HepG2 (cell line): ENCODE data around the gene ANKRD12. TPM values are rescaled to one million over a fixed set of nuclear protein-coding genes. Genes with fewer than 3 reads are reported as not detected.

Source experiments
- ATAC-seq: fragments of 200-7000 bp; cut with Tn5 transposase; 3 replicates; pipeline ENCODE4 v1.9.1; 2020; ENCODE audit warnings: mild to moderate bottlenecking, moderate library complexity
- BruUV-seq: library from RNA; stranded (reverse); fragments of 400-500 nt; replicated peaks from 2 replicates; lab custom pipeline; 2021; lab: Mats Ljungman, UMichigan
- CTCF ChIA-PET: fragments of 300-600 bp; formaldehyde crosslinking; extraction: SDS; loops from one replicate; lab custom pipeline; 2021; ENCODE audit warnings: low total read pairs, inconsistent platforms, low intra/inter-chr PET ratio; lab: Yijun Ruan, JAX
- POLR2A ChIA-PET: fragments of 350-600 bp; sonication (Branson Sonifier 250); formaldehyde crosslinking; loops from one replicate; lab custom pipeline; 2020; ENCODE audit warnings: antibody characterized with exemption, inconsistent platforms; lab: Yijun Ruan, JAX
- DNase-seq: peaks from one replicate; pipeline ENCODE4 v3.0.0-alpha.2; 2015; ENCODE audit warnings: low spot score
- FAIRE-seq: peaks from 3 replicates; lab custom pipeline; 2011; peaks lifted over from hg19 to GRCh38; lab: Jason Lieb, UNC
- H2AFZ ChIP-seq: one replicate; pipeline ENCODE4 v1.6.1; 2011; ENCODE audit warnings: low read length, inconsistent platforms
- H3K27ac ChIP-seq: fragments of 300-600 bp; 3 replicates; pipeline ENCODE4 v1.8.0; 2011; ENCODE audit warnings: mixed run types, mild to moderate bottlenecking, mixed read lengths, low read length, inconsistent platforms; ENCODE audit not compliant: insufficient read depth; ENCODE audit errors: extremely low read length
- H3K27me3 ChIP-seq, 2 experiments: fragments of 200-600 bp in 1 of 2; 2 replicates in 1 of 2; 3 replicates in 1 of 2; pipeline versions ENCODE4 v1.6.0 to v1.8.0; 2011; ENCODE audit warnings: low read length in 2 of 2, mild to moderate bottlenecking in 2 of 2, moderate library complexity in 2 of 2, inconsistent platforms in 1 of 2; ENCODE audit not compliant: insufficient read depth in 2 of 2, control insufficient read depth in 1 of 2
- H3K36me3 ChIP-seq, 2 experiments: fragments of 200-600 bp in 1 of 2; replicated peaks in 1 of 2; 2 replicates in 1 of 2; 3 replicates in 1 of 2; pipeline versions ENCODE4 v1.5.1 to v1.8.0; 2011; ENCODE audit warnings: low read length in 2 of 2, inconsistent platforms in 1 of 2; ENCODE audit not compliant: insufficient read depth in 2 of 2, control insufficient read depth in 1 of 2
- H3K4me1 ChIP-seq: 2 replicates; pipeline ENCODE4 v1.5.1; 2012; ENCODE audit warnings: low read length, inconsistent platforms; ENCODE audit not compliant: insufficient read depth
- H3K4me2 ChIP-seq: 2 replicates; pipeline ENCODE4 v1.6.0; 2011; ENCODE audit warnings: low read depth, low read length, inconsistent platforms
- H3K4me3 ChIP-seq, 3 experiments: fragments of 200-600 bp in 1 of 3; sonication (generic), shearing (Covaris generic) in 1 of 3; replicated peaks in 1 of 3; 2 replicates each; pipeline ENCODE4 v1.5.1; 2011 to 2016; ENCODE audit warnings: low read length in 3 of 3, inconsistent platforms in 2 of 3, low read depth in 2 of 3, mild to moderate bottlenecking in 2 of 3, control low read depth in 1 of 3, mixed read lengths in 1 of 3; ENCODE audit not compliant: insufficient read depth in 1 of 3
- H3K79me2 ChIP-seq: one replicate; pipeline ENCODE4 v1.6.1; 2011; ENCODE audit warnings: low read length, inconsistent platforms; ENCODE audit not compliant: insufficient read depth
- H3K9ac ChIP-seq: 2 replicates; pipeline ENCODE4 v1.6.0; 2011; ENCODE audit warnings: mild to moderate bottlenecking, low read depth, low read length, inconsistent platforms; ENCODE audit not compliant: insufficient read depth
- H3K9me3 ChIP-seq: 2 replicates; pipeline ENCODE4 v1.5.1; 2012; ENCODE audit warnings: mild to moderate bottlenecking, low read length
- H4K20me1 ChIP-seq: 2 replicates; pipeline ENCODE4 v1.6.0; 2011; ENCODE audit warnings: inconsistent platforms, mild to moderate bottlenecking, low read length, moderate library complexity; ENCODE audit not compliant: insufficient read depth
- GPBP1L1 ChIP-seq: sonication (generic); formaldehyde crosslinking; IDR thresholded peaks from 2 replicates; pipeline ENCODE4 v1.5.0; 2020; ENCODE audit warnings: mild to moderate bottlenecking, missing genetic modification reagents
- HHEX ChIP-seq: IDR thresholded peaks from 2 replicates; pipeline ENCODE4 v1.6.1; 2016; ENCODE audit warnings: control low read depth
- NCOA2 ChIP-seq: sonication (generic); formaldehyde crosslinking; IDR thresholded peaks from 2 replicates; pipeline ENCODE4 v1.8.0; 2022; ENCODE audit warnings: inconsistent platforms
- TEAD3 ChIP-seq: optimal IDR thresholded peaks from 2 replicates; pipeline ENCODE3; 2016; ENCODE audit warnings: borderline replicate concordance
- TGIF2 ChIP-seq: IDR thresholded peaks from 2 replicates; pipeline ENCODE4 v1.6.1; 2016; ENCODE audit warnings: control low read depth, missing compliant biosample characterization
- ZBTB21 ChIP-seq: sonication (generic); formaldehyde crosslinking; IDR thresholded peaks from 2 replicates; pipeline ENCODE4 v1.4.0; 2020; ENCODE audit warnings: missing genetic modification reagents
- ZNF160 ChIP-seq: sonication (generic); formaldehyde crosslinking; IDR thresholded peaks from 2 replicates; pipeline ENCODE4 v1.8.0; 2022; ENCODE audit warnings: mild to moderate bottlenecking, inconsistent platforms, missing genetic modification reagents
- ZNF512 ChIP-seq: sonication (generic); formaldehyde crosslinking; IDR thresholded peaks from 2 replicates; pipeline ENCODE4 v1.4.0; 2020; ENCODE audit warnings: mild to moderate bottlenecking, missing genetic modification reagents
- ZNF512B ChIP-seq: sonication (generic); formaldehyde crosslinking; IDR thresholded peaks from 2 replicates; pipeline ENCODE4 v1.5.1; 2020; ENCODE audit warnings: missing genetic modification reagents, mild to moderate bottlenecking, borderline replicate concordance
- ZNF597 ChIP-seq: sonication (generic); formaldehyde crosslinking; IDR thresholded peaks from 2 replicates; pipeline ENCODE4 v1.5.0; 2020; ENCODE audit warnings: missing genetic modification reagents
- ZSCAN25 ChIP-seq: sonication (generic); formaldehyde crosslinking; IDR thresholded peaks from 2 replicates; pipeline ENCODE4 v1.8.0; 2022; ENCODE audit warnings: mild to moderate bottlenecking, missing genetic modification reagents
- WGBS: methylation state at CpG from one replicate; pipeline ENCODE4 v1.1.6; 2017; ENCODE audit warnings: low lambda C conversion rate; 5-methylcytosine and 5-hydroxymethylcytosine counted together
- in situ Hi-C: cut with HindIII; loops from 2 replicates; pipeline ENCODE4 v1.10.0; 2017; ENCODE audit warnings: low pct_unique_long_range_greater_than_20kb; ENCODE audit not compliant: extremely low pct_ligation_motif_present
- intact Hi-C: fragments of 100-400 bp; cut with micrococcal nuclease; formaldehyde crosslinking; loops from one replicate; pipeline ENCODE4 v1.10.0; 2022; ENCODE audit not compliant: unreplicated experiment
- polyA plus RNA-seq, 8 experiments: library from polyadenylated mRNA; depleted of rRNA in 3 of 8; stranded (reverse) in 7 of 8; unstranded in 1 of 8; fragments of >200 nt; fragmentation: Illumina TruSeq in 4 of 8; extraction: Trizol in 4 of 8; gene quantifications; 2 replicates each; pipeline versions ENCODE4 v1.2.1 to v1.2.3, GENCODE V29; 2011 to 2016; ENCODE audit warnings: low read depth in 4 of 8, missing spikeins in 1 of 8, mixed read lengths in 1 of 8; ENCODE audit not compliant: insufficient read depth in 1 of 8
- total RNA-seq, 5 experiments: library from RNA; depleted of rRNA; stranded (reverse); fragments of >200 nt; fragmentation: Illumina TruSeq; extraction: Trizol; gene quantifications; 2 replicates each; pipeline ENCODE4 v1.2.3, GENCODE V29; 2016; ENCODE audit warnings: low read depth in 1 of 5

ANKRD12 gene
- total and polyA plus RNA-seq, 2 of the 13 experiments (the other 11 are each of a cell fraction or from before 2014, with no cell fraction given), result 6.0 to 23.2 TPM

- TF ChIP-seq ZNF512 (CRISPR knock-in tag), result no peak
- no peak for TF ChIP-seq TEAD3 (CRISPR knock-in tag)
- TF ChIP-seq HHEX (CRISPR knock-in tag), result no peak
- no peak for TF ChIP-seq ZNF597 (CRISPR knock-in tag)
These were observed 95.4 kb downstream of the ANKRD12 start (continued) for GRCh38 chr18:9231852-9232486.

GRCh38 chr18:9232977-9233376, 96.4 kb downstream of the ANKRD12 start:
- WGBS, result 97% methylated on average over 4 of the region's 4 CpGs
- ATAC-seq, result no peak
- no peak for FAIRE-seq
- no peaks in the 10 kb centered on the region for H3K4me1 ChIP-seq
- ChIA-PET POLR2A (no interaction called here), CTCF (no interaction called here)
- H3K36me3 ChIP-seq, result peaks cover 3 to 26% of the 10 kb centered on the region in 2 experiments; a peak in 4 of 5 replicates
- no peak overlapping the region for H3K4me3 ChIP-seq
- no peak overlapping the region for H3K4me2 ChIP-seq
- H3K27ac ChIP-seq, result no peak overlapping the region
- H3K9ac ChIP-seq, result no peak overlapping the region
- no peaks in the 10 kb centered on the region for H3K79me2 ChIP-seq
- in situ Hi-C loops, result no loop called here
- no TSS peak for BruUV-seq
- H4K20me1 ChIP-seq, result no peaks in the 10 kb centered on the region
- no peak overlapping the region for H2AFZ ChIP-seq
- peaks cover 13% of the 10 kb centered on the region for H3K9me3 ChIP-seq
- no peak for DNase-seq
- H3K27me3 ChIP-seq, result no peaks in the 10 kb centered on the region
- intact Hi-C loops, result no loop called here
- TF ChIP-seq TGIF2 (CRISPR knock-in tag) (no peak), ZBTB21 (CRISPR knock-in tag) (no peak), ZNF160 (CRISPR knock-in tag) (peak; percentile 95), GPBP1L1 (CRISPR knock-in tag) (no peak), ZNF512B (no peak), ZSCAN25 (CRISPR knock-in tag) (no peak), NCOA2 (no peak)
